Gastroesophageal sphincter (tissue), 4 donors: Measurements from ENCODE around the gene NPR1. TPM values are rescaled to one million over a fixed set of nuclear protein-coding genes. Genes with fewer than 3 reads are reported as not detected.
A peak's percentile ranks its signal among the peaks of the same experiment; 100 is the strongest.

Experiments used
- ATAC-seq: fragments of 150-250 bp; one replicate; pipeline ENCODE4 v1.9.1; 2016; ENCODE audit warnings: mild to moderate bottlenecking, moderate library complexity
- H3K27ac ChIP-seq, 4 donors: fragments of 200-600 bp; sonication (generic) in 3 of 4; 1 replicate in 3 of 4; 2 replicates in 1 of 4; pipeline ENCODE4 v1.5.1; 2016 to 2019
- H3K27me3 ChIP-seq: fragments of 200-600 bp; sonication (generic); one replicate; pipeline ENCODE4 v1.5.1; 2019
- H3K36me3 ChIP-seq, 2 donors: fragments of 200-600 bp; sonication (generic); one replicate each; pipeline ENCODE4 v1.5.1; 2019; ENCODE audit warnings: control low read depth in 1 of 2
- H3K4me1 ChIP-seq, 3 donors: fragments of 200-600 bp; sonication (generic); 1 replicate in 2 of 3; 2 replicates in 1 of 3; pipeline ENCODE4 v1.5.1; 2016 to 2019; ENCODE audit warnings: control low read depth in 2 of 3
- H3K4me3 ChIP-seq, 2 donors: fragments of 200-600 bp; sonication (generic); one replicate each; pipeline ENCODE4 v1.5.1; 2019; ENCODE audit warnings: mild to moderate bottlenecking in 1 of 2, moderate library complexity in 1 of 2
- H3K9me3 ChIP-seq, 3 donors: fragments of 200-600 bp; sonication (generic); one replicate each; pipeline ENCODE4 v1.5.1; 2017 to 2019; ENCODE audit warnings: control low read depth in 2 of 3
- EP300 ChIP-seq: sonication (generic); formaldehyde crosslinking; IDR thresholded peaks from one replicate; pipeline ENCODE4 v1.6.1; 2017; ENCODE audit warnings: antibody characterized with exemption, mild to moderate bottlenecking
- POLR2A ChIP-seq, 2 donors: fragments of 450-650 bp; IDR thresholded peaks; one replicate each; pipeline ENCODE4 v1.6.1; 2017; ENCODE audit warnings: antibody characterized with exemption in 2 of 2, mild to moderate bottlenecking in 2 of 2, moderate library complexity in 1 of 2
- POLR2AphosphoS5 ChIP-seq: sonication (generic); formaldehyde crosslinking; IDR thresholded peaks from one replicate; pipeline ENCODE4 v1.6.1; 2017; ENCODE audit warnings: antibody characterized with exemption
- WGBS, 2 donors: methylation state at CpG; one replicate each; pipeline ENCODE4 v1.1.5; 2018; ENCODE audit warnings: low coverage in 1 of 2; 5-methylcytosine and 5-hydroxymethylcytosine counted together
- total RNA-seq, 4 donors: library from RNA; depleted of rRNA; stranded (reverse); fragments of >200 nt; gene quantifications; one replicate each; pipeline ENCODE4 v1.1.0, GENCODE V29; 2016
- TF ChIP-seq, protein P1 (sequence below), 4 experiments: fragments of 200-600 bp in 2 of 4; fragments of 450-650 bp in 2 of 4; sonication (generic) in 1 of 4; IDR thresholded peaks; one replicate each; pipeline ENCODE4 v1.5.1; 2017 to 2019; ENCODE audit warnings: antibody characterized with exemption in 4 of 4, mild to moderate bottlenecking in 2 of 4, moderate library complexity in 2 of 4

Gene NPR1
- total RNA-seq, 4 donors from 2014 or later = 36.7 to 57.0 (median 46.7) TPM

DNA sequence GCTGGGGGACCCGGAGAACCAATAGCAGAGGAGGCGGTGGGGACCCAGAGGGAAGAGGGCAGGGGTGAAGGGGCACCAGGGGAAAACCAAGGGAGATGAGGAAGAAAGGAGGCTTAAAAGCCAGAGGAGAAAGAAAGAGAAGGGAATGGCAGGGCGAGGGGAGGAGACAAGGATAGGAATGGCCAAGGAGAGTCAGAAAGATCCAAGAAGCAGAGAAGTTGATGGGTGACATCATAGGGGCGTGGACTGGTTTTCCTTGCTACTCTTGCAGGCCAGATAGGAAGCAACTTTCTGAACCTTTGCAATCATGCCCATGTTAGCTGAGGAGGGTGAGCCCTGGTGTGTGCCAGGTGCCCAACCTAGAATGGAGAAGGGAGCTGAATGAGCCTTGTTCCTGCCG lies 5.4 kb downstream of the NPR1 start:
- Histone ChIP-seq H3K4me1 (peaks cover 0 to 14% (median 3%) of the 10 kb centered on the region in 3 donors), H3K36me3 (peaks cover 0 to 47% of the 10 kb centered on the region in 2 donors), H3K27ac (peak overlapping the region in 1 of 4 donors; percentile 12), H3K27me3 (peaks cover 16% of the 10 kb centered on the region), H3K4me3 (no peak overlapping the region), H3K9me3 (no peaks in the 10 kb centered on the region)
- peak; percentile 33 for ATAC-seq
- TF ChIP-seq, protein P1, sequence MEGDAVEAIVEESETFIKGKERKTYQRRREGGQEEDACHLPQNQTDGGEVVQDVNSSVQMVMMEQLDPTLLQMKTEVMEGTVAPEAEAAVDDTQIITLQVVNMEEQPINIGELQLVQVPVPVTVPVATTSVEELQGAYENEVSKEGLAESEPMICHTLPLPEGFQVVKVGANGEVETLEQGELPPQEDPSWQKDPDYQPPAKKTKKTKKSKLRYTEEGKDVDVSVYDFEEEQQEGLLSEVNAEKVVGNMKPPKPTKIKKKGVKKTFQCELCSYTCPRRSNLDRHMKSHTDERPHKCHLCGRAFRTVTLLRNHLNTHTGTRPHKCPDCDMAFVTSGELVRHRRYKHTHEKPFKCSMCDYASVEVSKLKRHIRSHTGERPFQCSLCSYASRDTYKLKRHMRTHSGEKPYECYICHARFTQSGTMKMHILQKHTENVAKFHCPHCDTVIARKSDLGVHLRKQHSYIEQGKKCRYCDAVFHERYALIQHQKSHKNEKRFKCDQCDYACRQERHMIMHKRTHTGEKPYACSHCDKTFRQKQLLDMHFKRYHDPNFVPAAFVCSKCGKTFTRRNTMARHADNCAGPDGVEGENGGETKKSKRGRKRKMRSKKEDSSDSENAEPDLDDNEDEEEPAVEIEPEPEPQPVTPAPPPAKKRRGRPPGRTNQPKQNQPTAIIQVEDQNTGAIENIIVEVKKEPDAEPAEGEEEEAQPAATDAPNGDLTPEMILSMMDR (IDR thresholded peaks at IDR 0.05) = no peak
- no peak for TF ChIP-seq EP300
- TF ChIP-seq POLR2AphosphoS5 = no peak
- no peak for TF ChIP-seq POLR2A (IDR thresholded peaks at IDR 0.05)
- 62 to 86% methylated on average over 1 to 3 of the region's 5 CpGs for WGBS, 2 donors

DNA sequence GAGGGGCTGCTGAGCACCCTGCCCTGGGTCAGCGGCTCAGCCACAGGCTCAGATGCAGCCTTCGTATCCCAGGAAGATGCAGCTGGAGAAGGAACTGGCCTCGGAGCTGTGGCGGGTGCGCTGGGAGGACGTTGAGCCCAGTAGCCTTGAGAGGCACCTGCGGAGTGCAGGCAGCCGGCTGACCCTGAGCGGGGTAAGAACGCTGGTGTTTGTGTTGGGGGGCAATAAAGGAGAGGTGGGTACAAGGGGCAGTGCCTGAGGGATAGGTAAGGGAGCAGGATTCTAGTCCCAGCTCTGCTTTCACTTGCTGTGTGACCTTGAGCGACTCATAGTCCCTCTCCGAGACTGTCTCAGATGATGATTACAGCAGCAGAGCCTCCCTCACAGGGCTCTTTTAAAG lies 6.4 kb downstream of the NPR1 start:
- no peak overlapping the region for H3K4me3 ChIP-seq
- WGBS, 2 donors = 100% methylated on average over 1 to 2 of the region's 12 CpGs
- H3K27ac ChIP-seq = no peak overlapping the region
- no peak for ATAC-seq
- TF ChIP-seq, protein P1 (IDR thresholded peaks at IDR 0.05) = no peak
- no peak for TF ChIP-seq EP300
- TF ChIP-seq POLR2A (IDR thresholded peaks at IDR 0.05) = no peak
- TF ChIP-seq POLR2AphosphoS5 = no peak
- peaks cover 0 to 57% of the 10 kb centered on the region in 2 donors for H3K36me3 ChIP-seq
- peaks cover 6% of the 10 kb centered on the region for H3K27me3 ChIP-seq
- H3K4me1 ChIP-seq = peaks cover 0 to 4% (median 0%) of the 10 kb centered on the region in 3 donors
- no peaks in the 10 kb centered on the region for H3K9me3 ChIP-seq

DNA sequence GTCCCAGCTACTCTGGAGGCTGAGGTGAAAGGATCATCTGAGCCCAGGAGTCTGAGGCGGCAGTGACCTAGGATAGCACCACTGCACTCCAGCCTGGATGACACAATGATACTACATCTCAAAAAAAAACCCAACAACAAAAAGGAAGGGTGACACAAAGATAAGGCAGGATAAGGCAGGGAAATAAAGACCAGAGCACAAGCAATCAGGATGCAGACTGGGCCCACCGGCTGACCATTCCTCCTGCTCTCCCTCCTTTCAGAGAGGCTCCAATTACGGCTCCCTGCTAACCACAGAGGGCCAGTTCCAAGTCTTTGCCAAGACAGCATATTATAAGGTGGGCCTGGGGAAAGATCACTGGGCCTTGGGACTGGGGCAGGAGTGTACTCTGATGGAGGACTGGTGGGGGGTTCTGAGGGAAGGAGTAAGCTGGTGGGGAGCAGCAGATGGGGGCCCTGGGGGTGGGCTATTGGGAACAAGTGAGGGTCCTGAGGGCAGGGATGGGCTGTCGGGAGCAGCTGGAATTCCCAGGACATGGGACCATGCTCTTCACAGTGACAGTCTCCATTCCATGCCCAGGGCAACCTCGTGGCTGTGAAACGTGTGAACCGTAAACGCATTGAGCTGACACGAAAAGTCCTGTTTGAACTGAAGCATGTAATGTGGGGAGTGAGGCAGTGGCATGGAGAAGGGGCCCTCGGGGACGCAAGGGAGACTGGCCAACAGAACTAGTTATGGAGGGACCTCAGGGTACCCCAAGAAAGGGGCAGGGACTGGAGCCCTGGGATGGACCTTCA lies 7.3 kb downstream of the NPR1 start:
- Histone ChIP-seq H3K36me3 (peaks cover 0 to 60% of the 10 kb centered on the region in 2 donors), H3K27ac (no peak overlapping the region), H3K4me3 (no peak overlapping the region), H3K9me3 (no peaks in the 10 kb centered on the region), H3K27me3 (no peaks in the 10 kb centered on the region), H3K4me1 (no peaks in the 10 kb centered on the region)
- WGBS, 2 donors = 71 to 79% methylated on average over 5 to 7 of the region's 11 CpGs
- TF ChIP-seq, protein P1 (IDR thresholded peaks at IDR 0.05) = no peak
- TF ChIP-seq POLR2AphosphoS5 (no peak), POLR2A (IDR thresholded peaks at IDR 0.05) (no peak), EP300 (no peak)
- ATAC-seq = no peak

DNA sequence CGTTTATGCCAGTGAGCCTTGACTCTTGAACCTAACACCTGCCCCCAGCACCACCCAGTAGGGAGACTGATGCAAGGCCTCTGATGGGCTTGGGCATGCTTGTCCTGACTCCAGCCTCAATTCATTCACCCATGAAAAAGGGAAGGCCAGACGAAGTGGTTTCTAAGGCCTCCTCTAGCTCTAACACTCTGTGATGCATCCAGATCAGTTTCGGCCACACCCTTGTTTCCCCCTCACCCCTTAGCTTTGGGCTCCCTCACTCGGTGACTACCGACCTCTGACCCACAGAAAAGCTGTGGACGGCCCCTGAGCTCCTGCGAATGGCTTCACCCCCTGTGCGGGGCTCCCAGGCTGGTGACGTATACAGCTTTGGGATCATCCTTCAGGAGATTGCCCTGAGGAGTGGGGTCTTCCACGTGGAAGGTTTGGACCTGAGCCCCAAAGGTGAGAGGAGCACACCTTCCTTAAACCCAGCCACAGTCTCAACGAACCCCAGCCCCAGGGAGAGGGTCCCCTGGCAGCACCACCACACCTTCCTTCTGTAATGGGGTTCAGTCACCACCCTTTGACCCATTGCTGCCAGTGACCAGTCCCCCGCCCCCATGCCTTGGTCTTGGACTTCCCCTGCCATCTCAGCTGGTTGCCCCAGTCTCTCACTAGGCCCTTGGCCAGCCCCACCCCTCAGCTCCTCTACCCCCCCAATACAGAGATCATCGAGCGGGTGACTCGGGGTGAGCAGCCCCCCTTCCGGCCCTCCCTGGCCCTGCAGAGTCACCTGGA lies 9.0 kb downstream of the NPR1 start:
- peaks cover 0 to 56% of the 10 kb centered on the region in 2 donors for H3K36me3 ChIP-seq
- WGBS, 2 donors = 70 to 87% methylated on average over 5 of the region's 16 CpGs

More for the DNA sequence above, 9.0 kb downstream of the NPR1 start:
- no peak overlapping the region for H3K27ac ChIP-seq
- H3K4me3 ChIP-seq = no peak overlapping the region
- no peaks in the 10 kb centered on the region for H3K27me3 ChIP-seq
- H3K4me1 ChIP-seq = no peaks in the 10 kb centered on the region
- no peaks in the 10 kb centered on the region for H3K9me3 ChIP-seq
- ATAC-seq = no peak
- TF ChIP-seq POLR2AphosphoS5 = no peak
- no peak for TF ChIP-seq EP300
- TF ChIP-seq, protein P1 (IDR thresholded peaks at IDR 0.05) = no peak
- TF ChIP-seq POLR2A (IDR thresholded peaks at IDR 0.05) = no peak
